ENCODE results near the gene OR5K2. TPM values are rescaled to one million over a fixed set of nuclear protein-coding genes. Genes with fewer than 3 reads are reported as not detected.

OR5K2 gene
- not detected for total RNA-seq

DNA sequence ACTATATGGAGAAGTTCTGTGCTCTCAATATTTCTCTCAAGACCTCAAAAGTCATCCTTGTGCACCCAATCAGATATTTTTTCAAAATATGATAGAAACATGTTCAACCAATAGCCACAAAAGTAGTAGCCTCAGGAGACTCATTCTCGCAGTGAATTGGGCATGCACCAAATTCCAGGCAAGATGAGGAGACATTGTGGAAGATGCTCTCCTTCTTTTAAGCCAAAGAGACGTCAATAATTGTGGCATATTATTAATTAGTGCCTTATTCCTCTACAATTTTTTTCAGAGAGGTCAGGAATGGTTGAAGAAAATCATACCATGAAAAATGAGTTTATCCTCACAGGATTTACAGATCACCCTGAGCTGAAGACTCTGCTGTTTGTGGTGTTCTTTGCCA lies at the start of gene OR5K2:
Gene OR5K2 (plus strand): TSS at position 301 of the 400 bp plus-strand sequence. CDS start 0 bp downstream, at position 301.
- intact Hi-C loops (cut with DNase I) = no loop called here
- H3K9me3 ChIP-seq = no peaks in the 10 kb centered on the region
- DNase-seq = no peak
- no peaks in the 10 kb centered on the region for H3K36me3 ChIP-seq
- no peaks in the 10 kb centered on the region for H3K4me1 ChIP-seq
- H3K27me3 ChIP-seq = no peaks in the 10 kb centered on the region
- H3K4me3 ChIP-seq (replicated peaks in 1 of 3) = no peak within 1 kb of the TSS
- H3K27ac ChIP-seq = no peak within 1 kb of the TSS
- TF ChIP-seq POLR2A (IDR thresholded peaks at IDR 0.05) (no peak), CTCF (IDR thresholded peaks at IDR 0.05) (no peak)
- WGBS, 2 donors = 77 to 84% methylated on average over 2 of the region's 2 CpGs

- WGBS, 2 donors = 92 to 94% methylated on average over 7 of the region's 7 CpGs
- intact Hi-C loops (cut with DNase I) = no loop called here
- Histone ChIP-seq H3K27ac (no peak overlapping the region), H3K4me1 (no peaks in the 10 kb centered on the region), H3K27me3 (no peaks in the 10 kb centered on the region), H3K9me3 (no peaks in the 10 kb centered on the region), H3K4me3 (replicated peaks in 1 of 3) (no peak overlapping the region), H3K36me3 (no peaks in the 10 kb centered on the region)
- TF ChIP-seq CTCF (IDR thresholded peaks at IDR 0.05) = no peak
- no peak for TF ChIP-seq POLR2A (IDR thresholded peaks at IDR 0.05)
- DNase-seq = no peak
These were observed 47.8 kb upstream of the OR5K2 start for GRCh38 chr3:98449606-98450193.

DNA sequence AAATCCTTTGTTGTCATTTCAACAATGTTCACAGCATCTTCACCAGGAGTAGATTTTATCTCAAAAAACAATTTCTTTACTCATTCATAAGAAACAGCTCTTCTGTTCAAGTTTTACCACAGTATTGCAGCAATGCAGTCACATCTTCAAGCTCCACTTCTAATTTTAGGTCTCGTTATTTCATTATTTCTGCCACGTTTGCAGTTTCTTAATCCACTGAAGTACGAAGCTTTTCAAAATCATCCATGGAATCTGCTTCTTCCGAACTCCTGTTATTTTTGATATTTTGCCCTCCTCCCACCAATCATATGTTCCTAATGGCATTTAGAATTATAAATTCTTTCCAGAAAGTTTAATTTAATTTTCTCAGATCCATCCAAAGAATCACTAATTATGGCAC lies 47.1 kb upstream of the OR5K2 start:
- TF ChIP-seq POLR2A (IDR thresholded peaks at IDR 0.05) (no peak), CTCF (IDR thresholded peaks at IDR 0.05) (no peak)
- Histone ChIP-seq H3K9me3 (no peaks in the 10 kb centered on the region), H3K4me1 (no peaks in the 10 kb centered on the region), H3K27ac (no peak overlapping the region), H3K4me3 (replicated peaks in 1 of 3) (no peak overlapping the region), H3K36me3 (no peaks in the 10 kb centered on the region), H3K27me3 (no peaks in the 10 kb centered on the region)
- 84 to 87% methylated on average over 4 of the region's 4 CpGs for whole genome bisulfite sequencing, 2 donors
- intact Hi-C loops (cut with DNase I) = no loop called here
- DNase-seq = no peak

DNA sequence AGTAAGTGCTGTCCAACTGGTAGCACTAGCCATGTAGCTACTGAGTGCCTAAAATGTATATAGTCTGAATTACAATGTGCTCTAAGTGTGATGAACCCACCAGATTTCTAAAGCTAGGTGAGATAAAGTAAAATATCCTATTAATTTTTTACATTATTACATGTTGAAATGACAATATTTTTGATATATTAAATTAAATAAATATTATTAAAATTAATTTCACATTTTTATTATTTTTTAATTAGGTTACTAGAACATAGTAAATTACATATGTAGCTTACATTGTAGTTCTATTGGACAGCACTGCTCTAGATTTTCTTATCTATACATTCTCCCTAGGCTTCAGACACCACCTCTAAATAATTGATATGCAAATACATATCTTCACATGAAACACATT lies 43.7 kb upstream of the OR5K2 start:
- H3K27me3 ChIP-seq = no peaks in the 10 kb centered on the region
- no peak for TF ChIP-seq CTCF (IDR thresholded peaks at IDR 0.05)
- no peaks in the 10 kb centered on the region for H3K36me3 ChIP-seq
- no peak overlapping the region for H3K27ac ChIP-seq
- DNase-seq = no peak
- H3K4me3 ChIP-seq (replicated peaks in 1 of 3) = no peak overlapping the region
- intact Hi-C loops (cut with DNase I) = no loop called here
- H3K9me3 ChIP-seq = no peaks in the 10 kb centered on the region
- H3K4me1 ChIP-seq = no peaks in the 10 kb centered on the region

DNA sequence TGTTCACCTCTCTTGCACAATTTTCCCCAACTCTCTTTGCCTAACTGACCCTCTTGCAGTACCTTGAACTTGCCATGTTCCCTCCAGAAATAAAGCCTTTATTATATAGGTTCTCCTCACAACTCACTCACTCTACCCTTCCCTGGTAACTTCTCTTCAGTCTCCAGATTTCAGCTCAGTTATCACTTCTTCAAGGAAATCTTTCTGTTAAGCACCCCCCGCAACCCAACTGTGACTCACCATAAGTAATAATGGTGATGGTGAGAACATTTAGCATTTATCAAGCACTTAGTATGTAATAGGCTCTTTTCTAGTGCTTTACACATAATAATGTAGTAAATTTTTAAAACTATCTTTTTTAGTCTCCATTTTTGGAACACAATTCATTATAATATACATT lies 42.6 kb upstream of the OR5K2 start:
- H3K27me3 ChIP-seq = no peaks in the 10 kb centered on the region
- 92 to 94% methylated on average over 1 of the region's 1 CpG for WGBS, 2 donors
- no peak for TF ChIP-seq CTCF (IDR thresholded peaks at IDR 0.05)
- TF ChIP-seq POLR2A (IDR thresholded peaks at IDR 0.05) = no peak
- no peak overlapping the region for H3K4me3 ChIP-seq (replicated peaks in 1 of 3)
- no peaks in the 10 kb centered on the region for H3K36me3 ChIP-seq
- intact Hi-C loops (cut with DNase I) = no loop called here
- no peak overlapping the region for H3K27ac ChIP-seq
- no peaks in the 10 kb centered on the region for H3K4me1 ChIP-seq
- no peak for DNase-seq
- H3K9me3 ChIP-seq = no peaks in the 10 kb centered on the region
